Panc1 (cell line): Measurements from ENCODE around the gene PHOX2B. TPM values are rescaled to one million over a fixed set of nuclear protein-coding genes. Genes with fewer than 3 reads are reported as not detected.

Experiments
- ATAC-seq: fragments of 200-7000 bp; cut with Tn5 transposase; 2 replicates; pipeline ENCODE4 v1.9.1; 2020; ENCODE audit warnings: mild to moderate bottlenecking, moderate library complexity
- BruUV-seq: library from RNA; stranded (reverse); fragments of 400-500 nt; replicated peaks from 2 replicates; lab custom pipeline; 2021; lab: Mats Ljungman, UMichigan
- CTCF ChIA-PET: fragments of 300-600 bp; sonication (Branson Sonifier 250); formaldehyde crosslinking; loops from one replicate; lab custom pipeline; 2022; ENCODE audit warnings: antibody characterized with exemption; lab: Charles Lee
- POLR2A ChIA-PET: fragments of 300-600 bp; sonication (Branson Sonifier 250); formaldehyde crosslinking; loops from one replicate; lab custom pipeline; 2022; ENCODE audit warnings: antibody characterized with exemption; lab: Charles Lee
- DNase-seq: peaks from one replicate; pipeline ENCODE4 v3.0.0-alpha.2; 2010; ENCODE audit warnings: low read depth, low spot score
- H3K27ac ChIP-seq: 2 replicates; pipeline ENCODE4 v1.5.1; 2011; ENCODE audit warnings: mild to moderate bottlenecking, low read length, inconsistent platforms
- H3K27me3 ChIP-seq: fragments of 200-500 bp; sonication (Bioruptor generic); 2 replicates; pipeline ENCODE4 v1.6.0; 2014; ENCODE audit warnings: low read length, inconsistent platforms; ENCODE audit not compliant: control insufficient read depth, insufficient read depth
- H3K36me3 ChIP-seq: fragments of 200-500 bp; sonication (Bioruptor generic); 2 replicates; pipeline ENCODE4 v1.5.1; 2014; ENCODE audit warnings: inconsistent platforms, mild to moderate bottlenecking, low read length, moderate library complexity; ENCODE audit not compliant: control insufficient read depth, insufficient read depth
- H3K4me1 ChIP-seq: 2 replicates; pipeline ENCODE4 v1.5.1; 2011; ENCODE audit warnings: inconsistent platforms, mild to moderate bottlenecking, low read length, moderate library complexity; ENCODE audit not compliant: control insufficient read depth, insufficient read depth
- H3K4me3 ChIP-seq, 2 experiments: 2 replicates each; pipeline ENCODE4 v1.5.1; 2011 to 2012; ENCODE audit warnings: low read depth in 2 of 2, low read length in 2 of 2, mild to moderate bottlenecking in 2 of 2, inconsistent platforms in 1 of 2, moderate library complexity in 1 of 2
- H3K9me3 ChIP-seq: fragments of 200-500 bp; sonication (Bioruptor generic); 2 replicates; pipeline ENCODE4 v1.5.1; 2014; ENCODE audit warnings: low read depth, mild to moderate bottlenecking, inconsistent platforms, low read length, moderate library complexity; ENCODE audit not compliant: control insufficient read depth, insufficient read depth
- CTCF ChIP-seq: fragments of 450-650 bp; IDR thresholded peaks from 2 replicates; pipeline ENCODE4 v1.5.1; 2017; ENCODE audit warnings: mild to moderate bottlenecking
- POLR2AphosphoS5 ChIP-seq: IDR thresholded peaks from 2 replicates; pipeline ENCODE4 v1.6.1; 2012; ENCODE audit warnings: mild to moderate bottlenecking, low read depth, low read length, moderate library complexity
- REST ChIP-seq, 2 experiments: IDR thresholded peaks; 2 replicates each; pipeline ENCODE4 v1.6.1; 2011 to 2012; ENCODE audit warnings: low read depth in 2 of 2, control low read depth in 1 of 2, low read length in 1 of 2, mild to moderate bottlenecking in 1 of 2, moderate library complexity in 1 of 2; ENCODE audit not compliant: insufficient read depth in 1 of 2
- SIN3A ChIP-seq: IDR thresholded peaks from 2 replicates; pipeline ENCODE4 v1.6.1; 2012; ENCODE audit warnings: low read depth, mild to moderate bottlenecking, low read length, moderate library complexity, borderline replicate concordance; ENCODE audit not compliant: insufficient read depth
- TCF7L2 ChIP-seq: IDR thresholded peaks from 2 replicates; pipeline ENCODE4 v1.6.1; 2011; ENCODE audit warnings: mild to moderate bottlenecking, low read depth, low read length, inconsistent platforms
- in situ Hi-C: cut with HindIII; loops from 2 replicates; pipeline ENCODE4 v1.10.0; 2016; ENCODE audit warnings: low sequenced_read_pairs, low pct_unique_long_range_greater_than_20kb
- intact Hi-C: fragments of 100-400 bp; cut with micrococcal nuclease; formaldehyde crosslinking; loops from one replicate; pipeline ENCODE4 v1.10.0; 2022; ENCODE audit not compliant: unreplicated experiment
- total RNA-seq: library from RNA; stranded (reverse); gene quantifications from one replicate; pipeline ENCODE4 v1.2.1, GENCODE V29; 2021; ENCODE audit not compliant: unreplicated experiment

The PHOX2B gene
- total RNA-seq, 1 experiment from 2014 or later, result not detected

GRCh38 chr4:41723286-41723685 is 25.2 kb downstream of the PHOX2B start:
- TF ChIP-seq SIN3A (no peak), TCF7L2 (no peak), POLR2AphosphoS5 (no peak), REST (IDR thresholded peaks at IDR 0.05; ENCODE audit: insufficient read depth in 1 of 2, low read depth in 2 of 2, low read length in 1 of 2) (no peak), CTCF (no peak)
- POLR2A ChIA-PET, result no interaction called here
- BruUV-seq, result no TSS peak

GRCh38 chr4:41722181-41722580 is 26.3 kb downstream of the PHOX2B start:
- ChIA-PET POLR2A (no interaction called here), CTCF (no interaction called here)
- TF ChIP-seq REST (IDR thresholded peaks at IDR 0.05; ENCODE audit: insufficient read depth in 1 of 2, low read depth in 2 of 2, low read length in 1 of 2) (no peak), CTCF (no peak), POLR2AphosphoS5 (no peak), TCF7L2 (no peak), SIN3A (no peak)
- no TSS peak for BruUV-seq
- Histone ChIP-seq H3K4me1 (no peaks in the 10 kb centered on the region), H3K9me3 (no peaks in the 10 kb centered on the region), H3K27me3 (no peaks in the 10 kb centered on the region), H3K36me3 (no peaks in the 10 kb centered on the region), H3K27ac (no peak overlapping the region), H3K4me3 (no peak overlapping the region)
- DNase-seq (no peak), ATAC-seq (no peak)
- intact Hi-C loops (no loop called here), in situ Hi-C loops (no loop called here)

More at GRCh38 chr4:41723286-41723685, 25.2 kb downstream of the PHOX2B start:
- Histone ChIP-seq H3K4me3 (no peak overlapping the region), H3K27me3 (no peaks in the 10 kb centered on the region), H3K36me3 (no peaks in the 10 kb centered on the region), H3K9me3 (no peaks in the 10 kb centered on the region), H3K4me1 (no peaks in the 10 kb centered on the region), H3K27ac (no peak overlapping the region)
- CTCF ChIA-PET, result no interaction called here
- DNase-seq (no peak), ATAC-seq (no peak)
- in situ Hi-C loops, result no loop called here
- intact Hi-C loops, result no loop called here
